Measurements from ENCODE around the gene HFE. TPM values are rescaled to one million over a fixed set of nuclear protein-coding genes. Genes with fewer than 3 reads are reported as not detected.

Gene HFE
- total and polyA plus RNA-seq, 10 of the 15 experiments (the other 5 are each of a cell fraction or from before 2014, with no cell fraction given), result 0.52 to 5.9 (median 1.7) TPM

GRCh38 chr6:26105109-26105730, 18.0 kb downstream of the HFE start (continued):
- TF ChIP-seq E4F1 (IDR thresholded peaks at IDR 0.05; ENCODE audit: borderline replicate concordance, partially characterized antibody) (no peak), PML (IDR thresholded peaks at IDR 0.05; ENCODE audit: low read length) (no peak), TCF7 (IDR thresholded peaks at IDR 0.05; ENCODE audit: borderline replicate concordance) (no peak), IRF3 (IDR thresholded peaks at IDR 0.05) (no peak), GATAD2B (conservative IDR thresholded peaks at IDR 0.05; ENCODE audit: low read depth) (no peak), ZBTB40 (IDR thresholded peaks at IDR 0.05; ENCODE audit: borderline replicate concordance) (no peak), EGR1 (IDR thresholded peaks at IDR 0.05; ENCODE audit: borderline replicate concordance in 1 of 2, low read depth in 2 of 2, low read length in 2 of 2) (no peak), KAT2A (conservative IDR thresholded peaks at IDR 0.05; ENCODE audit: control insufficient read depth, low read depth, low read length) (no peak)

Measured in GM12878 (cell line).